ENCODE data around the gene KISS1R.
"Not testable (repeated sequence)": the region's sequence is repeated elsewhere in the genome, so short reads cannot be mapped to it uniquely, and the experiment has no call there.

The KISS1R gene

DNA sequence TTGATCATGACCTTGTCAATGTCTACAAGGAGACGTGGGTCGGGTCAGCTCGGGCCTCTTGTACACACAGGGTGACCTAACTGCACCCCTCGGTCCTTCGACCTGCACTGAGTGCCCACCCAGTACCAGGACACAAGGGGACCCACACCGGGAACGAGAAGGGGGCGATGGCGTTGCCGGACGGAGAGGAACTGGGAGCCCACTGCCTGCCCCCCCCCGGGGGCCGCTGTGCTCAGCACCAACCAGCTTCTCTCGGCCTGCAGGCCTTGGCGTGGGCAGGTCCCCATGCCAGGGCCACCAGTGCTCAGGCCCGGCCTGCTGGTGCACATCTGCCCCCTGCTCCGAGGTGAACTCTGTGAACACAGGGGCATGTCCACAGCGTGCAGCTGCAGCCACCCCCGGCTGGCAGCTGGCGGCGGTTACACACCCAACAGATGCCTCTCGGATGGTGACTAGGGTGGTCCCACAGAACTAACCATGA lies 43.5 kb upstream of the KISS1R start:
- no peak for TF ChIP-seq ZNF184 (tag by site-specific recombination; IDR thresholded peaks at IDR 0.05)
- no peak for TF ChIP-seq IKZF3 (tag by site-specific recombination; IDR thresholded peaks at IDR 0.05)
- 0 out of 2 replicates have a peak, but pooled peaks have one; percentile 18 for TF ChIP-seq ZNF600 (tag by site-specific recombination; IDR thresholded peaks at IDR 0.05)
- POLR2A ChIA-PET = no interaction called here
- Histone ChIP-seq H3K9me3 (ENCODE audit: control insufficient read depth, insufficient read depth, low read depth, low read length) (no peaks in the 10 kb centered on the region), H3K27ac (ENCODE audit: extremely low read depth, low read depth, low read length) (no peak overlapping the region), H3K4me3 (ENCODE audit: low read depth, low read length) (no peak overlapping the region), H3K36me3 (ENCODE audit: control insufficient read depth in 2 of 2, insufficient read depth in 1 of 2, low read length in 2 of 2) (peaks cover 7 to 56% of the 10 kb centered on the region in 2 experiments; a peak in 2 of 3 replicates), H3K4me1 (ENCODE audit: control insufficient read depth, insufficient read depth, low read length) (no peaks in the 10 kb centered on the region; the same call in 1 of the 2 replicates)
- CTCF ChIA-PET = interaction anchor here (0.7 kb wide), 1 partner anchor 237 kb away, joined by 3 read pairs; no protein-coding TSS in a partner anchor

DNA sequence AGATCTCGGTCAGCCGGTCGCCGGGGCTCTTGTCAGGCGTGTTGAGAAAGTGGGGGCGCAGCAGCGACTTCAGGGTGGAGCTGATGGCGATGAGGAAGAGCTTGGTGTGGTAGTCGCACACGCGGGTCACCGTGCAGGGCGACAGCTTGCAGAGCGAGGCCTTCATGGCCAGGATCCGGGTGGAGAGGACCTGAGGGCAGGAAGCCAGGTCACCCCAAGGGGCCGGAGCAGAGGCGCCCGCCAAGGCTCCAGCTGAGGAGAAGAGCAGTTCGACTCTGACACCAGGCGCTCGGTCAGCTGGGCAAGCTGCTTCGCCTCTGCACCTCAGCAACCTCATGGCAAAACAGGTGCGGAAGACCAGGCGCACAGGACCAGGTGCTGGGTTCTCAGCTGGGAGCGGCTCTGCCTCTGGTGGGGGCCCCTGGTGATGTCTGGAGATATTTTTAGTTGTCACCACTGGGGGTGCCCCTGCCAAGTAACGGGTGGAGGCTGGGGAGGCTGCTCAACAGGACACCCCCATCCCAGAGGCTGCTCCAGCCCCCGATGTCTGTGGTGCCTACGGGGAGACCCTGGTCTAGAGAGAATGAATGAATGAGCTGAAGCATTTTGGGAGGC lies 41.8 kb upstream of the KISS1R start:
- Histone ChIP-seq H3K36me3 (ENCODE audit: control insufficient read depth in 2 of 2, insufficient read depth in 1 of 2, low read length in 2 of 2) (peaks cover 3 to 49% of the 10 kb centered on the region in 2 experiments; a peak in 2 of 3 replicates), H3K4me1 (ENCODE audit: control insufficient read depth, insufficient read depth, low read length) (no peaks in the 10 kb centered on the region), H3K27ac (ENCODE audit: extremely low read depth, low read depth, low read length) (no peak overlapping the region), H3K4me3 (ENCODE audit: low read depth, low read length) (no peak overlapping the region), H3K9me3 (ENCODE audit: control insufficient read depth, insufficient read depth, low read depth, low read length) (no peaks in the 10 kb centered on the region)
- CTCF ChIA-PET = interaction anchor here (0.5 to 0.7 kb wide), 2 partner anchors 88 to 139 kb away, joined by 3 read pairs; no protein-coding TSS in a partner anchor
- POLR2A ChIA-PET = no interaction called here
- TF ChIP-seq ZIC2 (tag by site-specific recombination; IDR thresholded peaks at IDR 0.05) = 0 out of 2 replicates have a peak, but pooled peaks have one; percentile 8
- no peak for TF ChIP-seq KLF16 (tag by site-specific recombination; IDR thresholded peaks at IDR 0.05)
- peak; percentile 28; the same call in 1 of the 2 replicates for TF ChIP-seq GLIS1 (tag by site-specific recombination; IDR thresholded peaks at IDR 0.05)

DNA sequence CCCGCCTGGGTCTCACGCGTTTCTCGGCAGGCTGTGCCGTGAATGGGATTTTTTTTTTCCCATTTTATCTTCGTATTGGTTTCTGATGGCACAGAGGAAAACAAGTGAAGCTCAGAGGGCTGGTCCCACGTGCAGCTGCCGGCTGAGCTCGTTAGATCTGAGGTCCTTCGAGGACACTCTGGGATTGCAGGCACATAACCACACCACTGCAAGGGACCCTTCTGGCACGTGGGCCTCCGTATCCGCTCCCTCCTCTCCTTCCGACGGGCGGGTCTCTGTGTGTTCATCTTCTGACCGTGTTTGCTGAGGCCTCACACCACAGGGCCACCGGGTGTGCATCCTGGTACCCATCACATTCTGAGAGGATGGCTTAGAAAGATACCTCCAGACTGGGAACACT lies 41.0 kb upstream of the KISS1R start:
- CTCF ChIA-PET = interaction anchor here (0.5 kb wide), 1 partner anchor 244 kb away, joined by 3 read pairs; no protein-coding TSS in a partner anchor
- TF ChIP-seq ZIC2 (tag by site-specific recombination; IDR thresholded peaks at IDR 0.05) (no peak), ZNF155 (tag by site-specific recombination; IDR thresholded peaks at IDR 0.05) (no peak)
- Histone ChIP-seq H3K27ac (ENCODE audit: extremely low read depth, low read depth, low read length) (no peak overlapping the region), H3K9me3 (ENCODE audit: control insufficient read depth, insufficient read depth, low read depth, low read length) (no peaks in the 10 kb centered on the region), H3K4me3 (ENCODE audit: low read depth, low read length) (no peak overlapping the region), H3K36me3 (ENCODE audit: control insufficient read depth in 2 of 2, insufficient read depth in 1 of 2, low read length in 2 of 2) (peaks cover 0 to 44% of the 10 kb centered on the region in 2 experiments; a peak in 2 of 3 replicates), H3K4me1 (ENCODE audit: control insufficient read depth, insufficient read depth, low read length) (no peaks in the 10 kb centered on the region)
- POLR2A ChIA-PET = no interaction called here

DNA sequence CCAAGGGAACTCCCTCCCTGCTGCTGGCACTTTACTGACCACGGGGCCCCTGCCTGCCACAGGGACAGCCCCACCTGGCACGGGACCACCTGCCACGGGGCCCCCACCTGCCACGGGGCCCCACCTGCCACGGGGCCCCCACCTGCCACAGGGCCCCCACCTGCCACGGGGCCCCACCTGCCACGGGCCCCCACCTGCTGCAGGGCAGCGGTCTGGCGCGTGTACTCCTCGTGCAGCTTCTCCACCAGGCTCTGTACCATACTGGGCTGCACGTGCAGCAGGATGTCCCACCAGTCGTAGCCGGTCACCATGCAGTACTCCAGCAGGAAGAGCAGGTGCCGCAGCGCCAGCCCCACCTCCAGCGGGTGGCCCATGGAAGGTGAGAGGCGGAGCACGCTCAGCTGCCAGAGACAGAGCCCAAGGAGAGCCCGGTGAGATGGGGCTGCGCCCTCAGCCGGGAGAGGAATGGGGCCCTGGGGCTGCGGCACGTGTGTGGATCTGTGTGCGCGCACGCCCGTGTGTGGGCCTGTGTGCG lies 40.3 kb upstream of the KISS1R start:
- Histone ChIP-seq H3K27ac (ENCODE audit: extremely low read depth, low read depth, low read length) (no peak overlapping the region), H3K9me3 (ENCODE audit: control insufficient read depth, insufficient read depth, low read depth, low read length) (no peaks in the 10 kb centered on the region), H3K4me1 (ENCODE audit: control insufficient read depth, insufficient read depth, low read length) (no peaks in the 10 kb centered on the region), H3K4me3 (ENCODE audit: low read depth, low read length) (no peak overlapping the region), H3K36me3 (ENCODE audit: control insufficient read depth in 2 of 2, insufficient read depth in 1 of 2, low read length in 2 of 2) (peaks cover 0 to 48% of the 10 kb centered on the region in 2 experiments; a peak in 2 of 3 replicates)
- ChIA-PET CTCF (interaction anchor here (0.6 kb wide), 1 partner anchor 66 kb away, joined by 3 read pairs; no protein-coding TSS in a partner anchor), POLR2A (no interaction called here)
- peak; percentile 23; the same call in 1 of the 2 replicates for TF ChIP-seq KLF1 (tag by site-specific recombination; IDR thresholded peaks at IDR 0.05)
- no peak for TF ChIP-seq ZNF785 (tag by site-specific recombination; IDR thresholded peaks at IDR 0.05)
- no peak for TF ChIP-seq ZNF558 (tag by site-specific recombination; IDR thresholded peaks at IDR 0.05)
- no peak for TF ChIP-seq ZFHX2 (tag by site-specific recombination; conservative IDR thresholded peaks at IDR 0.05)

DNA sequence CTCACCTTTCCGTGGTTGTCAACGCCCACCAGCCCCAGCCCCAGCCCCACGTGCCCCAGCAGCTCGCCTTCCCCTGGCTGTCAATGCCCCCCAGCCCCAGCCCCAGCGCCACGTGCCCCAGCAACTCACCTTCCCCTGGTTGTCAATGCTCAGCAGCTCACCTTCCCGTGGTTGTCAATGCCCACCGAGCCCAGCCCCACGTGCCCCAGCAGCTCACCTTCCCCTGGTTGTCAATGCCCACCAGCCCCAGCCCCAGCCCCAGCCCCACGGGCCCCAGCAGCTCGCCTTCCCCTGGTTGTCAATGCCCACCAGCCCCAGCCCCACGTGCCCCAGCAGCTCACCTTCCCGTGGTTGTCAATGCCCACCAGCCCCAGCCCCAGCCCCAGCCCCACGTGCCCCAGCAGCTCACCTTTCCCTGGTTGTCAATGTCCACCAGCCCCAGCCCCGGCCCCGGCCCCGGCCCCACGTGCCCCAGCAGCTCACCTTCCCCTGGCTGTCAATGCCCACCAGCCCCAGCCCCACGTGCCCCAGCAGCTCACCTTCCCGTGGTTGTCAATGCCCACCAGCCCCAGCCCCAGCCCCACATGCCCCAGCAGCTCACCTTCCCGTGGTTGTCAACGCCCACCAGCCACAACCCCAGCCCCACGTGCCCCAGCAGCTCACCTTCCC lies 39.0 kb upstream of the KISS1R start:
- H3K4me3 ChIP-seq (ENCODE audit: low read depth, low read length); H3K27ac ChIP-seq (ENCODE audit: extremely low read depth, low read depth, low read length); H3K9me3 ChIP-seq (ENCODE audit: control insufficient read depth, insufficient read depth, low read depth, low read length); H3K4me1 ChIP-seq (ENCODE audit: control insufficient read depth, insufficient read depth, low read length): not testable (repeated sequence)
- ChIA-PET POLR2A (interaction anchor here (0.5 to 0.6 kb wide), 2 partner anchors 15 to 17 kb away, joined by 3 read pairs; no protein-coding TSS in a partner anchor), CTCF (interaction anchor here (0.6 kb wide), 1 partner anchor 39 kb away, joined by 3 read pairs; no protein-coding TSS in a partner anchor)
- peaks cover 0 to 61% of the 10 kb centered on the region in 2 experiments; a peak in 2 of 3 replicates for H3K36me3 ChIP-seq (ENCODE audit: control insufficient read depth in 2 of 2, insufficient read depth in 1 of 2, low read length in 2 of 2)

DNA sequence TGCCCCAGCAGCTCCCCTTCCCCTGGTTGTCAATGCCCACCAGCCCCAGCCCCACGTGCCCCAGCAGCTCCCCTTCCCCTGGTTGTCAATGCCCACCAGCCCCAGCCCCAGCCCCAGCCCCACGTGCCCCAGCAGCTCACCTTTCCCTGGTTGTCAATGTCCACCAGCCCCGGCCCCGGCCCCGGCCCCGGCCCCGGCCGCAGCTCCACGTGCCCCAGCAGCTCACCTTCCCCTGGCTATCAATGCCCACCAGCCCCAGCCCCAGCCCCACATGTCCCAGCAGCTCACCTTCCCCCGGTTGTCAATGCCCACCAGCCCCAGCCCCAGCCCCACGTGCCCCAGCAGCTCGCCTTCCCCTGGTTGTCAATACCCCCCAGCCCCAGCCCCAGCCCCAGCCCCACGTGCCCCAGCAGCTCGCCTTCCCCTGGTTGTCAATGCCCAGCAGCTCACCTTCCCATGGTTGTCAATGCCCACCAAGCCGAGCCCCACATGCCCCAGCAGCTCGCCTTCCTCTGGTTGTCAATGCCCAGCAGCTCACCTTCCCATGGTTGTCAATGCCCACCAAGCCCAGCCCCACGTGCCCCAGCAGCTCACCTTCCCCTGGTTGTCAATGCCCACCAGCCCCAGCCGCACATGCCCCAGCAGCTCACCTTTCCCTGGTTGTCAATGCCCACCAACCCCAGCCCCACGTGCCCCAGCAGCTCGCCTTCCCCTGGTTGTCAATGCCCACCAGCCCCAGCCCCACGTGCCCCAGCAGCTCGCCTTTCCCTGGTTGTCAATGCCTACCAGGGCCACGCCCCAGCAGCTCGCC lies 38.2 kb upstream of the KISS1R start:
- not testable (repeated sequence) for H3K4me3 ChIP-seq (ENCODE audit: low read depth, low read length); H3K27ac ChIP-seq (ENCODE audit: extremely low read depth, low read depth, low read length); H3K4me1 ChIP-seq (ENCODE audit: control insufficient read depth, insufficient read depth, low read length); H3K9me3 ChIP-seq (ENCODE audit: control insufficient read depth, insufficient read depth, low read depth, low read length)
- H3K36me3 ChIP-seq (ENCODE audit: control insufficient read depth in 2 of 2, insufficient read depth in 1 of 2, low read length in 2 of 2) = peaks cover 0 to 62% of the 10 kb centered on the region in 2 experiments; a peak in 2 of 3 replicates
- CTCF ChIA-PET = interaction anchor here (0.6 kb wide), 1 partner anchor 40 kb away, joined by 3 read pairs; no protein-coding TSS in a partner anchor
- POLR2A ChIA-PET = interaction anchor here (0.6 to 1.0 kb wide), 2 partner anchors 16 to 28 kb away, joined by 3 read pairs; no protein-coding TSS in a partner anchor

Measured in HEK293 (cell line).